Activated T-cell treated with anti-CD3 and anti-CD28 coated beads, Interleukin-2, amount 50 U/mL, for 72 hours (primary cell): ENCODE results near the gene ATN1. TPM values are rescaled to one million over a fixed set of nuclear protein-coding genes. Genes with fewer than 3 reads are reported as not detected.
"Not testable (repeated sequence)": the region's sequence is repeated elsewhere in the genome, so short reads cannot be mapped to it uniquely, and the experiment has no call there.

Source experiments
- ATAC-seq, 2 donors: fragments of 150-1000 bp; cut with Tn5 transposase; replicated peaks in 1 of 2; 2 replicates each; pipeline ENCODE4 v1.10.0; 2021; ENCODE audit warnings: moderate library complexity in 2 of 2, mild to moderate bottlenecking in 1 of 2
- DNase-seq, 2 donors: peaks; one replicate each; pipeline ENCODE4 v3.0.0; 2021 to 2022; ENCODE audit warnings: mixed read lengths in 1 of 2
- H3K27ac Mint-ChIP-seq: one replicate; pipeline ENCODE4 v1.8.0; 2022; ENCODE audit warnings: mild to moderate bottlenecking, moderate library complexity, mixed read lengths
- H3K27me3 Mint-ChIP-seq: one replicate; pipeline ENCODE4 v1.8.0; 2022; ENCODE audit warnings: low read depth, mixed read lengths
- H3K36me3 Mint-ChIP-seq, 2 donors: one replicate each; pipeline ENCODE4 v1.8.0; 2022; ENCODE audit warnings: mixed read lengths in 2 of 2, mild to moderate bottlenecking in 1 of 2; ENCODE audit not compliant: insufficient read depth in 2 of 2
- H3K4me1 Mint-ChIP-seq: one replicate; pipeline ENCODE4 v1.8.0; 2022; ENCODE audit warnings: low read depth, mixed read lengths
- H3K4me3 Mint-ChIP-seq, 2 donors: one replicate each; pipeline ENCODE4 v1.8.0; 2022; ENCODE audit warnings: mild to moderate bottlenecking in 2 of 2, mixed read lengths in 2 of 2, moderate library complexity in 2 of 2
- H3K9me3 Mint-ChIP-seq, 2 donors: one replicate each; pipeline ENCODE4 v1.8.0; 2022; ENCODE audit warnings: mixed read lengths in 2 of 2
- total RNA-seq, 2 donors: library from RNA; stranded (reverse); gene quantifications; one replicate each; pipeline ENCODE4 v1.2.3, GENCODE V29; 2022

The ATN1 gene, protein sequence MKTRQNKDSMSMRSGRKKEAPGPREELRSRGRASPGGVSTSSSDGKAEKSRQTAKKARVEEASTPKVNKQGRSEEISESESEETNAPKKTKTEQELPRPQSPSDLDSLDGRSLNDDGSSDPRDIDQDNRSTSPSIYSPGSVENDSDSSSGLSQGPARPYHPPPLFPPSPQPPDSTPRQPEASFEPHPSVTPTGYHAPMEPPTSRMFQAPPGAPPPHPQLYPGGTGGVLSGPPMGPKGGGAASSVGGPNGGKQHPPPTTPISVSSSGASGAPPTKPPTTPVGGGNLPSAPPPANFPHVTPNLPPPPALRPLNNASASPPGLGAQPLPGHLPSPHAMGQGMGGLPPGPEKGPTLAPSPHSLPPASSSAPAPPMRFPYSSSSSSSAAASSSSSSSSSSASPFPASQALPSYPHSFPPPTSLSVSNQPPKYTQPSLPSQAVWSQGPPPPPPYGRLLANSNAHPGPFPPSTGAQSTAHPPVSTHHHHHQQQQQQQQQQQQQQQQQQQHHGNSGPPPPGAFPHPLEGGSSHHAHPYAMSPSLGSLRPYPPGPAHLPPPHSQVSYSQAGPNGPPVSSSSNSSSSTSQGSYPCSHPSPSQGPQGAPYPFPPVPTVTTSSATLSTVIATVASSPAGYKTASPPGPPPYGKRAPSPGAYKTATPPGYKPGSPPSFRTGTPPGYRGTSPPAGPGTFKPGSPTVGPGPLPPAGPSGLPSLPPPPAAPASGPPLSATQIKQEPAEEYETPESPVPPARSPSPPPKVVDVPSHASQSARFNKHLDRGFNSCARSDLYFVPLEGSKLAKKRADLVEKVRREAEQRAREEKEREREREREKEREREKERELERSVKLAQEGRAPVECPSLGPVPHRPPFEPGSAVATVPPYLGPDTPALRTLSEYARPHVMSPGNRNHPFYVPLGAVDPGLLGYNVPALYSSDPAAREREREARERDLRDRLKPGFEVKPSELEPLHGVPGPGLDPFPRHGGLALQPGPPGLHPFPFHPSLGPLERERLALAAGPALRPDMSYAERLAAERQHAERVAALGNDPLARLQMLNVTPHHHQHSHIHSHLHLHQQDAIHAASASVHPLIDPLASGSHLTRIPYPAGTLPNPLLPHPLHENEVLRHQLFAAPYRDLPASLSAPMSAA (N-terminal part only)
- 10 to 100 TPM; 51.4 to 64.9 TPM for total RNA-seq

DNA sequence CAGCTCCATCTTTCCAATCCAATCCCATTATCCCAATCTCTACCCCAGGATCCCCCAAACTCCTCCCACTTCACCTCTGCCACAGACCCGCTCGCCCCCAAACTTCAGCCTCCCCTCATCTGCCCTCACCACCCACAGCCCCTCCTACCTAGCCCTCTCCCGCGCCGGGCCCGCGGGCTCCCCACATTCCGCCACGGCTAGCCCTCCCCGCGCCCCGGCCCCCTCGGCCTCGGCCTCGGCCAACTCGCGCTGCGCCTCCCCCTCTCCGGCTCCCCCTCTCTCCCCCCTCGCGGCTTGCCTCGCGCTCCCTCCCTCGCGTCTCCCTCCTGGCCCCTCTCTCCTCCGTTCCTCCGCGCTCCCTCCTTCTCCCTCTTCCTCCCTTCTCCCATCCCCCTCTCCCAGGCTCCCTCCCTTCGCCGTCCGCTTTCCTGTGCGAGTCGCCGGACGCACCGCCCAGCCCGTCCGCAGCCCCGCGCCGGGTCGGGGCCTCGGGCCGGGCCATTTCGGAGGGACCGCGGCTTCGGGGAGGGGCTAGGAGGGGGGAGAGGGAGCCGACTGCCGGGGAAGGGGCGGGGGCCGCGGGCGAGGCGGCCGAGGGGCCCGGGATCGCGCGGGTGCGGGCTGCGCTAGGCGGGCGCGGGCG, at the start of gene ATN1:
Gene ATN1, plus strand, starts transcription at position 581 of the 643 bp plus-strand sequence. CDS start 6,043 bp downstream, outside the sequence.
- Mint-ChIP-seq H3K4me1 (peaks cover 69% of the 10 kb centered on the region), H3K4me3 (peak within 1 kb of the TSS; percentile 94 to 96), H3K27ac (peak within 1 kb of the TSS; percentile 99), H3K9me3 (no peaks in the 10 kb centered on the region), H3K36me3 (peaks cover 2 to 11% of the 10 kb centered on the region in 2 donors), H3K27me3 (no peaks in the 10 kb centered on the region)
- DNase-seq (peak; percentile 59 to 62), ATAC-seq (peak; percentile 50 to 59)

DNA sequence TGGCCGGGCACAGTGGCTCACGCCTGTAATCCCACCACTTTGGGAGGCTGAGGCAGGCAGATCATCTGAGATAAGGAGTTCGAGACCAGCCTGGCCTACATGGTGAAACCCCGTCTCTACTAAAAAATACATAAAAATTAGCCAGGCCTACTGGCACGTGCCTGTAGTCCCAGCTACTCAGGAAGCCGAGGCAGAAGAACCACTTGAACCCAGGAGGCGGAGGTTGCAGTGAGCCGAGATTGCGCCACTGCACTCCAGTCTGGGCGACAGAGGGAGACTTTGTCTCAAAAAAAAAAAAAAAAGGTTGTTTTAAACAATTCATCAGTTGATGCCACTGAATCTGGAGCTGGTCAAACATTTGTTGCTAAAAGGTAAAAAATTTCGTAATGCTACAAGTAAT, 47.9 kb upstream of the ATN1 start:
- not testable (repeated sequence) for ATAC-seq, H3K4me3 Mint-ChIP-seq, DNase-seq, H3K27ac Mint-ChIP-seq, H3K4me1 Mint-ChIP-seq, H3K27me3 Mint-ChIP-seq, H3K9me3 Mint-ChIP-seq
- peaks cover 6 to 21% of the 10 kb centered on the region in 2 donors for H3K36me3 Mint-ChIP-seq

DNA sequence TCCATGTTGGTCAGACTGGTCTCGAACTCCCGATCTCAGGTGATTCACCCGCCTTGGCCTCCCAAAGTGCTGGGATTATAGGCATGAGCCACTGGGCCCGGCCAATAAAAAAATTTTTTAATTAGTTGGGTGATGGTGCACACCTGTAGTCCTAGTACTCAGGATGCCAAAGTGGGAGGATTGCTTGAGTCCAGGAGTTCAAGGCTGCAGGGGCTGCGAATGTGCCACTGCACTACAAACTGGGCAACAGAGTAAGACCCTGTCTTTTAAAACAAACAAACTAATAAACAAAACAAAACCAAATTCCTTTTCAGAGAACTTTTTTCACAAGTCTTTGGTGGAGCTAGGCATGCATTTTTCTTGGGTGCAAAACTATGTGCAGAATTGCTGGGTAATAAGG, 44.5 kb upstream of the ATN1 start:
- Mint-ChIP-seq H3K4me1 (no peaks in the 10 kb centered on the region), H3K27me3 (no peaks in the 10 kb centered on the region), H3K36me3 (peaks cover 2 to 8% of the 10 kb centered on the region in 2 donors), H3K4me3 (no peak overlapping the region), H3K9me3 (no peaks in the 10 kb centered on the region), H3K27ac (no peak overlapping the region)
- DNase-seq (no peak), ATAC-seq (no peak)

DNA sequence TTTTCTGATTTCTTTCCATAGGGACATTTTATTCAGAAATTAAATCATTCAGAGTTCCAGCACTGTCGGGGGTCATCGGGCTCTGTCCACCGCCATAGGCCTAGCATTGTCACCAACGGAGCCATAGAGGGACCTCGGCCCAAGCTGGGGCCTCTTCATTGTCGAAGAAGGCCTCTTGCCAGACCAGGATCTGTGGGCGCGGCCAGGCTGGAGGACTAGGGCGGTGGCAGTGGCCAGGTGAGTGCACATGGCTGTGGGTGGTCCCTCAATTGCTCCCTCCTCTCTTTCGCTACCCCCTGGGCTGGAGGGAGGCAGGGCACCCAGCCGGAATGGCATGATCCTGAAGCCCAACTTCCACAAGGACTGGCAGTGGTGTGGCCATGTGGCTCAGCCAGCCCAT, 44.1 kb upstream of the ATN1 start:
- no peaks in the 10 kb centered on the region for H3K9me3 Mint-ChIP-seq
- H3K4me3 Mint-ChIP-seq = no peak overlapping the region
- H3K4me1 Mint-ChIP-seq = no peaks in the 10 kb centered on the region
- no peak overlapping the region for H3K27ac Mint-ChIP-seq
- ATAC-seq = no peak
- H3K27me3 Mint-ChIP-seq = no peaks in the 10 kb centered on the region
- DNase-seq = no peak
- peaks cover 2 to 8% of the 10 kb centered on the region in 2 donors for H3K36me3 Mint-ChIP-seq

DNA sequence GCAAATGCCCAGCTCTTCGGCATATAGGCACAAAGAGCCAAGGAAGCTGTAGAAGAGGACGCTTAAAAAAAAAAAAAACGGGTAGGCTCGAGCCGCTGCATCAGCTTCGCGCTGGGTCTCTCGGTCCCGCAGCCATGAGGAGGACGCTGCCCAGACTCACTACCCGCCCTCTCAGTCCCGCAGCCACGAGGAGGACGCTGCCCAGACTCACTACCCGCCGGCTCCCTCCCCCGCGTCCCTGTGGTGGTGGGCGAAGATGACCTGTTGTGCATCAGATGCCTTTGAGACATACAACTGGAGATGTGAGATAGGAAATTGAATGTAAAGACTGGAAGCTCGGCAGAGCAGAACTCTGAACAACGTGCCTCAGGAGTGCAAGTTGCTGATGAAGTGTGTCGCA, 43.2 kb upstream of the ATN1 start:
- peaks cover 2 to 8% of the 10 kb centered on the region in 2 donors for H3K36me3 Mint-ChIP-seq
- H3K27ac Mint-ChIP-seq = no peak overlapping the region
- H3K9me3 Mint-ChIP-seq = no peaks in the 10 kb centered on the region
- no peak overlapping the region for H3K4me3 Mint-ChIP-seq
- H3K27me3 Mint-ChIP-seq = no peaks in the 10 kb centered on the region
- no peak for DNase-seq
- no peak for ATAC-seq
- peaks cover 1% of the 10 kb centered on the region for H3K4me1 Mint-ChIP-seq

DNA sequence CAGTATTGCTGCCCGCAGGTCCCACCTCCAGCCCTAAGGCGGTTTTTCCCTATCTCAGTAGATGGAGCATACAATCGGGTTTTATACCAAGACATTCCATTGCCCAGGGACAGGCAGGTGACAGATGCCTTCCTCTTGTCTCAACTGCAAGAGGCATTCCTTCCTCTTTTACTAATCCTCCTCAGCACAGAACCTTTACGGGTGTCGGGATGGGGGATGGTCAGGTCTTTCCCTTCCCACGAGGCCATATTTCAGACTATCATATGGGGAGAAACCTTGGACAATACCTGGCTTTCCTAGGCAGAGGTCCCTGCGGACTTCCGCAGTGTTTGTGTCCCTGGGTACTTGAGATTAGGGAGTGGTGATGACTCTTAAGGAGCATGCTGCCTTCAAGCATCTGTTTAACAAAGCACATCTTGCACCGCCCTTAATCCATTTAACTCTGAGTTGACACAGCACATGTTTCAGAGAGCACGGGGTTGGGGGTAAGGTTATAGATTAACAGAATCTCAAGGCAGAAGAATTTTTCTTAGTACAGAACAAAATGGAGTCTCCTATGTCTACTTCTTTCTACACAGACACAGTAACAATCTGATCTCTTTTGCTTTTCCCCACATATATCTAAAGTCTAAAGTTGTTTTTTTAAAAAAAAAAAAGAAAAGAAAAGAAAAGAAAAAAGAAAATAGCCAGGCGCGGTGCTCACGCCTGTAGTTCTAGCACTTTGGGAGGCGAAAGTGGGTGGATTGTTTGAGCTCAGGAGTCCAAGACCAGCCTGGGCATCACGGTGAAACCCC, 41.4 kb upstream of the ATN1 start:
- H3K9me3 Mint-ChIP-seq, H3K27me3 Mint-ChIP-seq, ATAC-seq, H3K36me3 Mint-ChIP-seq, H3K27ac Mint-ChIP-seq, H3K4me3 Mint-ChIP-seq, DNase-seq: not testable (repeated sequence)
- H3K4me1 Mint-ChIP-seq = peaks cover 17% of the 10 kb centered on the region

DNA sequence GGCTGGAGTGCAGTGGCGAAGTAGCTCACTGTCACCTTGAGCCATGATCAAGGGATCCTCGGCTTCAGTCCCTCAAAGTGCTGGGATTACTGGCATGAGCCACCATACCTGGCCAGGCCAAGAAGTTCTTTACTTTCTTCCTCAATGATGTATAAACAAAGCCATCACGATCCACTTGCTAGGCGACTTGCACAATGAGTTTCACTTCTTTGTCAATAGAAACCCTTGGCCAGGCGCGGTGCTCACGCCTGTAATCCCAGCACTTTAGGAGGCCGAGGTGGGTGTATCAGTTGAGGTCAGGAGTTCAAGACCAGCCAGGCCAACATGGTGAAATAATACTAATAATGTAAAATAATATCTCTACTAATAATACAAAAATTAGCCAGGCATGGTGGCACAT, 40.3 kb upstream of the ATN1 start:
- Mint-ChIP-seq H3K36me3 (peaks cover 2 to 8% of the 10 kb centered on the region in 2 donors), H3K27me3 (no peaks in the 10 kb centered on the region), H3K9me3 (no peaks in the 10 kb centered on the region), H3K4me3 (no peak overlapping the region), H3K27ac (no peak overlapping the region), H3K4me1 (peaks cover 28% of the 10 kb centered on the region)
- ATAC-seq (no peak), DNase-seq (no peak)

DNA sequence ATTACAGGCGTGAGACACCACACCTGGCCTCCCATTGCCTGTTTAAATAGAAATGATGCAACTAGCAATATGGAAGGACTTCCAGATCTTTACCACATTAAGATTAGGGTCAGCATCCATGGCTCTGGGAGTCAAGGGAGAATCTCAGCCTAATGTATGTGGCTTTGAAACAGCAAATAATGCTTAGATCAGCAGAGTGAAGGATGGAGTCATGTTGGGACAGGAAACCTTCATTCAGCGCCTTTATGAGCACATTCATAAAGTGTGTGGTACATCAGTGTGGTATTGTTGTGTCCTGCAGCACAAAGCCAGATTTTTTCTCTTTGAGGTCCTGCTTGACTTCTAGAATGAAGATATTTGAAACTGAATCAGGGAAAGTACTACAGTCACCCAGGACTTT, 39.4 kb upstream of the ATN1 start:
- H3K27ac Mint-ChIP-seq = no peak overlapping the region
- H3K4me3 Mint-ChIP-seq = no peak overlapping the region
- no peaks in the 10 kb centered on the region for H3K27me3 Mint-ChIP-seq
- peaks cover 2 to 8% of the 10 kb centered on the region in 2 donors for H3K36me3 Mint-ChIP-seq
- H3K9me3 Mint-ChIP-seq = no peaks in the 10 kb centered on the region
- DNase-seq (no peak), ATAC-seq (no peak)
- H3K4me1 Mint-ChIP-seq = peaks cover 31% of the 10 kb centered on the region

DNA sequence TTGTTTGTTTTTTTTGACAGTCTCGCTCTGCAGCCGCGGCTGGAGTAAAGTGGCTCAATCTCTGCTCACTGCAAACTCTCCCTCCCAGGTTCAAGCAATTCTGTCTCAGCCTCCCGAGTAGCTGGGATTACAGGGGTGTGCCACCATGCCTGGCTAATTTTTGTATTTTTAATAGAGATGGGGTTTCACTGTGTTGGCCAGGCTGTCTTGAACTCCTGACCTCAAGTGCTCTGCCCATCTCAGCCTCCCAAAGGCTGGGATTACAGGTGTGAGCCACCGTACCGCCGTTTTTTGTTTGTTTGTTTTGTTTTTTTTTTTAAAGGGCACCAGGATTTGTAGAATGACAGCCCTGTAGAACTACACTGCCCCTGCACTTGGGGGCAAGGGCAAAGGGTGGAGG, 39.0 kb upstream of the ATN1 start:
- ATAC-seq, H3K36me3 Mint-ChIP-seq, H3K27me3 Mint-ChIP-seq, H3K4me3 Mint-ChIP-seq, H3K9me3 Mint-ChIP-seq, DNase-seq, H3K27ac Mint-ChIP-seq: not testable (repeated sequence)
- H3K4me1 Mint-ChIP-seq = peaks cover 31% of the 10 kb centered on the region

DNA sequence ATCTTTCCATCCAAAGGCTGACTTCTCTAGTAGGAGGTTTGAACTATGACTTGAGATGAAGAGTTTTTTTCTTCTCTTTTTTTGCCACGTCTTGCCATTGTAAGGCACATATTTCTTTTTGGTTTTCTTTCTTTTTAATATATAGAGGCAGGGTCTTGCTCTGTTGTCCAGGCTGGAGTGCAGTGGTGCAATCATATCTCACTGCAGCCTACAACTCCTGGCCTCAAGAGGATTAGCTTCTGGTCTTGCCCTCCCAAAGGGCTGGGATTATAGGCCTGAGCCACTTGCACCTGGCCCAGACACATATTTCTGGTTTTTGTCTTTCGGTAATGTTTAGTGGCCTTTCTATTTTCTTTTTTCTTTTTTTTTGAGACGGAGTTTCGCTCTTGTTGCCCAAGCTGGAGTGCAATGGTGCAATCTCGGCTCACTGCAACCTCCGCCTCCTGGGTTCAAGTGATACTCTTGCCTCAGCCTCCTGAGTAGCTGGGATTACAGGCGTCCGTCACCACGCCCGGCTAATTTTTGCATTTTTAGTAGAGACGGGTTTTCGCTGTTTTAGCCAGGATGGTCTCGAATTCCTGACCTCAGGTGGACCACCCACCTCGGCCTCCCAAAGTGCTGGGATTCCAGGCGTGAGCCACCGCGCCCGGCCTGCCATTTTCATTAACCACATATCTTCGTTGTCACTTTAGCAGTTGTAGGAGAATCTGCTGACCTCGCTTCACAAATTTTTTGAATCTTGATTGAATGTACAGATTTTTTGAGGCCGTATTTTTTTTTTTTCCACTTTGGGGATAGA, 37.8 kb upstream of the ATN1 start:
- H3K4me3 Mint-ChIP-seq = peak overlapping the region; percentile 79 to 91
- ATAC-seq, DNase-seq, H3K36me3 Mint-ChIP-seq, H3K27me3 Mint-ChIP-seq, H3K9me3 Mint-ChIP-seq: not testable (repeated sequence)
- H3K27ac Mint-ChIP-seq = peak overlapping the region; percentile 97
- H3K4me1 Mint-ChIP-seq = peaks cover 31% of the 10 kb centered on the region

DNA sequence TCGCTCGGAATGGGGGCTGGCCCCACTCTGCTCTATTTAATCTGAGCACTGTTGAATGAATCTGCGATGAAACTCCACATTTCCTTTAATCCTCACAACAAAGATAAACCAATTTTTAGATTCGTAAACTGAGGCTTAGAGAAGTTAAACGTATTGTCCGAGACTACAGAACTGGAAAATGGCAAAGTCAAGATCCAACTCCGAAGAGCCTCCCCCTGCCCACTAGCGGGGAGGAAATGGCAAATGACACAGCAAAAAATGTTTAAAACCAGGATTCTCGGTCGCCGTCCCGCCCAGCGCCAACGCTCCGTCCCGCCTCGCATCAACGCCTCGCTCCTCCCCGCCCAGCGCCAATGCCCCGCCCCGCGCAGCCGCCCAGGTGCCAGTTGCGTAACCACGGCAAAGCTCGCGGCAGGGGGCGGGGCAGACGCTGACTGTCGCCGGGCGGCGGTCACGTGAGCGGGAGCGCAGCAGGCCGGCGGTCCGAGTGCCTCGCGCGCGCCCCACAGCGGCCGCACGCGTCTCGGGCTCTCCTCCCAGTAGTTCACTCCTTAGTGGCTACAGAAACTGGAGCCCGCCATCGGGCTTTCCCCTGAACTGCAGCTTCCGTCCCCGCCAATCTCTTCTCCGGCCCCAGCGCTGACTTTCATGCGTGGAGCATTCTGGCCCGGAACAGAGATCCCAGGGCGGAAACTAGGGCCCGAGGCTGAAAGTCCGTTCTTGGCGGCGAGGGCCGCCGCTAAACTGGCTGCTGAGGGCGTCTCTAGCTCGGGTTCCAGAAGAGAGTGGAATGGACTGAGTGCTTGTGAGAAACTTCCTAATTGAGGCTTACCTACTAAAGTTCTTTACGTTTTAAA, 36.7 kb upstream of the ATN1 start:
- DNase-seq = peak; percentile 99 to 100
- Mint-ChIP-seq H3K9me3 (no peaks in the 10 kb centered on the region), H3K4me3 (peak overlapping the region; percentile 79 to 91), H3K36me3 (no peaks in the 10 kb centered on the region), H3K27ac (peak overlapping the region; percentile 97), H3K27me3 (no peaks in the 10 kb centered on the region), H3K4me1 (peaks cover 31% of the 10 kb centered on the region)
- peak; percentile 96 for ATAC-seq
